ENCODE data around the gene FBXO33. TPM values are rescaled to one million over a fixed set of nuclear protein-coding genes. Genes with fewer than 3 reads are reported as not detected.

FBXO33 gene
- total RNA-seq, 1 experiment from 2014 or later = 9.7 TPM

GRCh38 chr14:39406560-39406959, 25.7 kb downstream of the FBXO33 start:
- RAD21 ChIA-PET (ENCODE audit: low non-redundant PET in 1 of 2, low total read pairs in 2 of 2, uncharacterized antibody in 2 of 2, unreplicated experiment in 2 of 2) = no interaction called here
- TF ChIP-seq REST (IDR thresholded peaks at IDR 0.05; ENCODE audit: low read depth) (no peak), EGR1 (IDR thresholded peaks at IDR 0.05; ENCODE audit: low read depth) (no peak), FOSL1 (IDR thresholded peaks at IDR 0.05; ENCODE audit: low read depth) (no peak), POLR2A (IDR thresholded peaks at IDR 0.05; ENCODE audit: borderline replicate concordance, extremely low read depth, insufficient read depth, insufficient read length) (no peak), JUND (IDR thresholded peaks at IDR 0.05) (no peak), CBX3 (IDR thresholded peaks at IDR 0.05; ENCODE audit: low read depth) (no peak), SRF (IDR thresholded peaks at IDR 0.05; ENCODE audit: low read depth) (no peak), ZNF274 (IDR thresholded peaks at IDR 0.05; ENCODE audit: low read depth, low read length) (no peak), ATF3 (IDR thresholded peaks at IDR 0.05) (no peak), YY1 (IDR thresholded peaks at IDR 0.05; ENCODE audit: extremely low read depth, insufficient replicate concordance, low read depth, low read length) (no peak), ZFX (IDR thresholded peaks at IDR 0.05) (no peak), EZH2 (IDR thresholded peaks at IDR 0.05) (no peak), CEBPB (IDR thresholded peaks at IDR 0.05; ENCODE audit: low read depth) (no peak), RAD21 (IDR thresholded peaks at IDR 0.05; ENCODE audit: low read depth) (no peak), SP1 (IDR thresholded peaks at IDR 0.05; ENCODE audit: low read depth) (no peak), TCF7L2 (IDR thresholded peaks at IDR 0.05; ENCODE audit: borderline replicate concordance, extremely low read depth, insufficient read depth, insufficient read length) (no peak), SIN3A (IDR thresholded peaks at IDR 0.05; ENCODE audit: low read depth) (no peak)
- Histone ChIP-seq H3K9me3 (ENCODE audit: control insufficient read depth in 1 of 2, insufficient read depth in 1 of 2, low read depth in 1 of 2, low read length in 2 of 2) (no peaks in the 10 kb centered on the region), H4K20me1 (ENCODE audit: insufficient read depth) (no peaks in the 10 kb centered on the region), H3K79me2 (ENCODE audit: insufficient read depth, low read length) (no peaks in the 10 kb centered on the region), H3K36me3 (ENCODE audit: control insufficient read depth in 1 of 2, insufficient read depth in 2 of 2, low read length in 2 of 2) (no peaks in the 10 kb centered on the region), H3K4me3 (replicated peaks in 1 of 2; ENCODE audit: low read depth in 1 of 2, low read length in 2 of 2) (no peak overlapping the region), H3K9ac (ENCODE audit: low read length) (no peak overlapping the region), H3K27ac (ENCODE audit: low read depth, low read length) (no peak overlapping the region), H3K27me3 (ENCODE audit: insufficient read depth, low read length) (no peaks in the 10 kb centered on the region), H3K4me1 (ENCODE audit: control insufficient read depth in 1 of 2, insufficient read depth in 2 of 2, low read length in 2 of 2) (no peaks in the 10 kb centered on the region), H3K9me2 (ENCODE audit: insufficient read depth) (no peaks in the 10 kb centered on the region), H2AFZ (ENCODE audit: low read depth, low read length, poor library complexity, severe bottlenecking) (no peak overlapping the region), H3K4me2 (ENCODE audit: low read length) (no peak overlapping the region)
- no TSS peak for BruUV-seq (replicated peaks)
- DNase-seq (ENCODE audit: low read depth, low spot score) = no peak
- POLR2A ChIA-PET = no interaction called here
- intact Hi-C loops (cut with micrococcal nuclease) = no loop called here
- ATAC-seq = no peak
- CTCF ChIA-PET = no interaction called here

Data from HCT116 (cell line).